ENCODE data around the gene HECTD4.

The HECTD4 gene

GRCh38 chr12:112381883-112382796 is at the start of gene HECTD4:
HECTD4 (minus strand) TSS chr12:112382431; CDS start chr12:112382128, 303 bp downstream.
- DNase-seq (ENCODE audit: extremely low spot score), result peak; percentile 95
- ChIA-PET POLR2A (no interaction called here), CTCF (no interaction called here)
- TF ChIP-seq BHLHE40 (IDR thresholded peaks at IDR 0.05; ENCODE audit: borderline replicate concordance), result no peak
- no peak for TF ChIP-seq SP1 (IDR thresholded peaks at IDR 0.05)
- TF ChIP-seq, protein P1, sequence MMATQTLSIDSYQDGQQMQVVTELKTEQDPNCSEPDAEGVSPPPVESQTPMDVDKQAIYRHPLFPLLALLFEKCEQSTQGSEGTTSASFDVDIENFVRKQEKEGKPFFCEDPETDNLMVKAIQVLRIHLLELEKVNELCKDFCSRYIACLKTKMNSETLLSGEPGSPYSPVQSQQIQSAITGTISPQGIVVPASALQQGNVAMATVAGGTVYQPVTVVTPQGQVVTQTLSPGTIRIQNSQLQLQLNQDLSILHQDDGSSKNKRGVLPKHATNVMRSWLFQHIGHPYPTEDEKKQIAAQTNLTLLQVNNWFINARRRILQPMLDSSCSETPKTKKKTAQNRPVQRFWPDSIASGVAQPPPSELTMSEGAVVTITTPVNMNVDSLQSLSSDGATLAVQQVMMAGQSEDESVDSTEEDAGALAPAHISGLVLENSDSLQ (IDR thresholded peaks at IDR 0.05), result no peak; the same call in 1 of the 2 replicates

DNA sequence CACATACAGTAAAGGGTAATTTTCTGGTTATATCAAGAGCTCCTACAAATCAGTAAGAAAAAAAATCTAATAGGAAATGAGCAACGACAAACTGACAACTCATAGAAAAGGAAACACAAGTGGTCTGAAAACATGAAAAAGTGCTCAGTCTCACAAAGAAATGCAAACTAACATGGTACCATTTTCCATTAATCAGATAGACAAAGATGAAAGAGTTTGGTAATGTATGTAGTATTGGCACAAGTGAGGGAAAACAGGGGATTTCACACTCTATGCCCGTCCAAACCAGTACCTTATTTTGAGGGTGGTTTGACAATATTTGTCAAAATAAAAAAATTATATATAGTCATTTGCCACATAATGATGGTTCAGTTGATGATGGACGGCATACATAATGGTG is 49.7 kb upstream of the HECTD4 start:
- no peak for DNase-seq (ENCODE audit: extremely low spot score)
- TF ChIP-seq ZNF384 (IDR thresholded peaks at IDR 0.05) (no peak), SUZ12 (IDR thresholded peaks at IDR 0.05) (no peak), FOXM1 (IDR thresholded peaks at IDR 0.05; ENCODE audit: borderline replicate concordance) (no peak), ELF4 (IDR thresholded peaks at IDR 0.05) (no peak), FOXK2 (IDR thresholded peaks at IDR 0.05) (no peak), ARNT (IDR thresholded peaks at IDR 0.05) (no peak), HDGF (IDR thresholded peaks at IDR 0.05; ENCODE audit: borderline replicate concordance) (no peak), TARDBP (IDR thresholded peaks at IDR 0.05) (no peak), LEF1 (IDR thresholded peaks at IDR 0.05; ENCODE audit: borderline replicate concordance) (no peak), SP1 (IDR thresholded peaks at IDR 0.05) (no peak), L3MBTL2 (conservative IDR thresholded peaks at IDR 0.05) (no peak), CTBP1 (IDR thresholded peaks at IDR 0.05; ENCODE audit: borderline replicate concordance) (no peak)
- TF ChIP-seq, protein P1 (IDR thresholded peaks at IDR 0.05), result no peak
- ChIA-PET CTCF (no interaction called here), POLR2A (no interaction called here)

DNA sequence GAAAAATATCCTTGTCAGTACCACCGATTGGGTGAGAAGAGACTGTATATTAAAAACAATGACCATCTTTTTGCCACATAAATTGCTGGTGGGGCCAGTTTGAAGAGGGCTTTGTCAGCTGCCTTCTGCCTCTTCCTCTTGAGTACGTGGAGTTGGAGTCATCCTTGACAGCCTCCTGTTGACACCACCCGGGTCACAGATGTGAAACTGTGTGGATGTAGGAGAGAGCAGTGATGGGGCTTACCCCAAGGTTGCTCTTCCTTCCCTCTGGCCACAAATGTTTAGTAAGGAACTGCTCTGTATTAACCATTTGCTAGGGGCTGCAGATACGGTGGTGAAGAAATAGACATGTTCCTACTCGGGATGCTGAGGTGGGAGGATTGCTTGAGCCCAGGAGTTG is 48.7 kb upstream of the HECTD4 start:
- ChIA-PET POLR2A (no interaction called here), CTCF (no interaction called here)

GRCh38 chr12:112427760-112428159 is 45.5 kb upstream of the HECTD4 start:
- CTCF ChIA-PET, result no interaction called here
- POLR2A ChIA-PET, result no interaction called here
- DNase-seq (ENCODE audit: extremely low spot score), result no peak
- TF ChIP-seq BHLHE40 (IDR thresholded peaks at IDR 0.05; ENCODE audit: borderline replicate concordance) (no peak), FOXK2 (IDR thresholded peaks at IDR 0.05) (no peak), FOXA1 (IDR thresholded peaks at IDR 0.05) (no peak), CTBP1 (IDR thresholded peaks at IDR 0.05; ENCODE audit: borderline replicate concordance) (no peak), FOXM1 (IDR thresholded peaks at IDR 0.05; ENCODE audit: borderline replicate concordance) (no peak), ZNF384 (IDR thresholded peaks at IDR 0.05) (no peak)

More for the DNA sequence above, 48.7 kb upstream of the HECTD4 start:
- no peak for DNase-seq (ENCODE audit: extremely low spot score)
- TF ChIP-seq L3MBTL2 (conservative IDR thresholded peaks at IDR 0.05), result no peak
- no peak for TF ChIP-seq ARNT (IDR thresholded peaks at IDR 0.05)
- no peak for TF ChIP-seq CTBP1 (IDR thresholded peaks at IDR 0.05; ENCODE audit: borderline replicate concordance)
- TF ChIP-seq ZNF384 (IDR thresholded peaks at IDR 0.05), result no peak
- no peak for TF ChIP-seq BHLHE40 (IDR thresholded peaks at IDR 0.05; ENCODE audit: borderline replicate concordance)

GRCh38 chr12:112425582-112426382 is 43.6 kb upstream of the HECTD4 start:
- TF ChIP-seq CTBP1 (IDR thresholded peaks at IDR 0.05; ENCODE audit: borderline replicate concordance) (no peak), FOXM1 (IDR thresholded peaks at IDR 0.05; ENCODE audit: borderline replicate concordance) (no peak), BHLHE40 (IDR thresholded peaks at IDR 0.05; ENCODE audit: borderline replicate concordance) (no peak), NFRKB (IDR thresholded peaks at IDR 0.05) (no peak)
- POLR2A ChIA-PET, result no interaction called here
- no peak for DNase-seq (ENCODE audit: extremely low spot score)
- CTCF ChIA-PET, result interaction anchor here (0.7 kb wide), 1 partner anchor 15 kb away, joined by 3 read pairs; no protein-coding TSS in a partner anchor

GRCh38 chr12:112424126-112424525 is 41.9 kb upstream of the HECTD4 start:
- no peak for TF ChIP-seq FOXM1 (IDR thresholded peaks at IDR 0.05; ENCODE audit: borderline replicate concordance)
- no peak for TF ChIP-seq SUZ12 (IDR thresholded peaks at IDR 0.05)
- TF ChIP-seq CTBP1 (IDR thresholded peaks at IDR 0.05; ENCODE audit: borderline replicate concordance), result no peak
- CTCF ChIA-PET, result no interaction called here
- POLR2A ChIA-PET, result no interaction called here
- no peak for DNase-seq (ENCODE audit: extremely low spot score)

DNA sequence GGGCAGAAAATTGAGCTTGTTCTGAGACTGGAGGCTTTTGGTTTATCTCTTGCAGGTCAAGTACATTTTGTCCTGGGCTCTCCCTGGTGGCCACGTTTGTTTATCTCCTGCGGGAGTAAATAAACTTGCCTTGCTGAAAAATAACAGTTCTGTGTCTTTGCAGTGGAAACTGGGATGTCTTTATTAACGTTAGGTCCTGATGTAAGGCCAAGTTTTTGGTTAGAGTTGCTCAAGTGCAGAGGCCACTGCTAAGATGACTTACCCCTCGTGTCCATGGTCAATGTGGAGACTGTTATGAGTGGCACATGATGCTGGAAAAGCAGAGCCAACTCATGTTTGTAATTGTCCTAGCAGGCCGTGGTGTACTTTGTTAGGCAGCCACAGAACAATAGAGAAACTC is 40.3 kb upstream of the HECTD4 start:
- ChIA-PET CTCF (no interaction called here), POLR2A (no interaction called here)
- DNase-seq (ENCODE audit: extremely low spot score), result no peak
- TF ChIP-seq TARDBP (IDR thresholded peaks at IDR 0.05) (no peak), FOXA1 (IDR thresholded peaks at IDR 0.05) (no peak), ELF4 (IDR thresholded peaks at IDR 0.05) (no peak), ZNF384 (IDR thresholded peaks at IDR 0.05) (no peak), FOXM1 (IDR thresholded peaks at IDR 0.05; ENCODE audit: borderline replicate concordance) (no peak), SUZ12 (IDR thresholded peaks at IDR 0.05) (no peak), L3MBTL2 (conservative IDR thresholded peaks at IDR 0.05) (no peak), ARNT (IDR thresholded peaks at IDR 0.05) (no peak), NFRKB (IDR thresholded peaks at IDR 0.05) (no peak), SP1 (IDR thresholded peaks at IDR 0.05) (no peak)
- TF ChIP-seq, protein P1 (IDR thresholded peaks at IDR 0.05), result no peak

Data from HEK293T (cell line).